WTC11 (cell line): Measurements from ENCODE around the gene NEK8. TPM values are rescaled to one million over a fixed set of nuclear protein-coding genes. Genes with fewer than 3 reads are reported as not detected.

Source experiments
- ATAC-seq: fragments of 200-7000 bp; cut with Tn5 transposase; 2 replicates; pipeline ENCODE4 v1.10.0; 2021; ENCODE audit warnings: mild to moderate bottlenecking, moderate library complexity
- CTCF ChIA-PET: fragments of 300-600 bp; sonication (Branson Sonifier 250); formaldehyde crosslinking; loops from one replicate; lab custom pipeline; 2021; ENCODE audit warnings: antibody characterized with exemption; lab: Charles Lee
- POLR2A ChIA-PET: fragments of 350-600 bp; sonication (Branson Sonifier 250); formaldehyde crosslinking; loops from one replicate; lab custom pipeline; 2021; ENCODE audit warnings: antibody characterized with exemption; lab: Charles Lee
- DNase-seq: peaks from one replicate; pipeline ENCODE4 v3.0.0; 2021; ENCODE audit warnings: low spot score
- H3K27ac Mint-ChIP-seq: 2 replicates; pipeline ENCODE4 v1.8.0; 2021; ENCODE audit warnings: mixed read lengths
- H3K27me3 Mint-ChIP-seq: 2 replicates; pipeline ENCODE4 v1.8.0; 2021; ENCODE audit warnings: low read depth, mild to moderate bottlenecking, moderate library complexity, mixed read lengths
- H3K36me3 Mint-ChIP-seq: 2 replicates; pipeline ENCODE4 v1.8.0; 2021; ENCODE audit warnings: mixed read lengths
- H3K4me1 Mint-ChIP-seq: 2 replicates; pipeline ENCODE4 v1.8.0; 2022; ENCODE audit warnings: mixed read lengths
- H3K4me3 Mint-ChIP-seq: 2 replicates; pipeline ENCODE4 v1.8.0; 2021; ENCODE audit warnings: mild to moderate bottlenecking, moderate library complexity, mixed read lengths
- H3K9me3 Mint-ChIP-seq: 2 replicates; pipeline ENCODE4 v1.8.0; 2021; ENCODE audit warnings: mixed read lengths
- ATF1 ChIP-seq: sonication (generic); formaldehyde crosslinking; IDR thresholded peaks from 2 replicates; pipeline ENCODE4 v1.8.1; 2023; ENCODE audit warnings: mild to moderate bottlenecking, moderate library complexity, missing genetic modification reagents
- ATF3 ChIP-seq: sonication (generic); formaldehyde crosslinking; conservative IDR thresholded peaks from 2 replicates; pipeline ENCODE4 v1.8.1; 2022; ENCODE audit warnings: mild to moderate bottlenecking, missing genetic modification reagents
- E2F1 ChIP-seq: sonication (generic); formaldehyde crosslinking; IDR thresholded peaks from 2 replicates; pipeline ENCODE4 v1.8.0; 2022; ENCODE audit warnings: mild to moderate bottlenecking, missing genetic modification reagents
- E2F4 ChIP-seq: sonication (generic); formaldehyde crosslinking; IDR thresholded peaks from 2 replicates; pipeline ENCODE4 v1.8.1; 2022; ENCODE audit warnings: low read depth, mild to moderate bottlenecking, moderate library complexity, missing genetic modification reagents, borderline replicate concordance
- ERG ChIP-seq: fragments of 250-450 bp; sonication (Bioruptor Pico); IDR thresholded peaks from 2 replicates; pipeline ENCODE4 v1.8.0; 2021; ENCODE audit warnings: mild to moderate bottlenecking
- FOXJ3 ChIP-seq: sonication (generic); formaldehyde crosslinking; IDR thresholded peaks from 2 replicates; pipeline ENCODE4 v1.9.0; 2021; ENCODE audit warnings: missing genetic modification reagents, mild to moderate bottlenecking, borderline replicate concordance
- FOXK1 ChIP-seq: sonication (generic); formaldehyde crosslinking; IDR thresholded peaks from 2 replicates; pipeline ENCODE4 v1.8.0; 2022; ENCODE audit warnings: mild to moderate bottlenecking, moderate library complexity, missing genetic modification reagents
- FOXP1 ChIP-seq: sonication (generic); formaldehyde crosslinking; IDR thresholded peaks from 2 replicates; pipeline ENCODE4 v1.8.0; 2022; ENCODE audit warnings: missing genetic modification reagents, mild to moderate bottlenecking, moderate library complexity, borderline replicate concordance
- FOXP4 ChIP-seq: sonication (generic); formaldehyde crosslinking; IDR thresholded peaks from 2 replicates; pipeline ENCODE4 v1.8.0; 2022; ENCODE audit warnings: mild to moderate bottlenecking, missing genetic modification reagents
- IRF1 ChIP-seq: sonication (generic); formaldehyde crosslinking; IDR thresholded peaks from 2 replicates; pipeline ENCODE4 v1.8.0; 2023; ENCODE audit warnings: missing genetic modification reagents
- NFATC4 ChIP-seq: fragments of 250-450 bp; sonication (Bioruptor Pico); IDR thresholded peaks from 2 replicates; pipeline ENCODE4 v1.9.0; 2021; ENCODE audit warnings: mild to moderate bottlenecking
- NFYB ChIP-seq: sonication (generic); formaldehyde crosslinking; conservative IDR thresholded peaks from 2 replicates; pipeline ENCODE4 v1.8.0; 2022; ENCODE audit warnings: low read depth, missing genetic modification reagents
- PREB ChIP-seq: sonication (generic); formaldehyde crosslinking; IDR thresholded peaks from 2 replicates; pipeline ENCODE4 v1.8.1; 2022; ENCODE audit warnings: mild to moderate bottlenecking, missing genetic modification reagents, moderate library complexity, borderline replicate concordance
- PRRX2 ChIP-seq: fragments of 250-450 bp; sonication (Bioruptor Pico); IDR thresholded peaks from 2 replicates; pipeline ENCODE4 v1.8.0; 2021; ENCODE audit warnings: mild to moderate bottlenecking
- SMAD3 ChIP-seq: sonication (generic); formaldehyde crosslinking; IDR thresholded peaks from 2 replicates; pipeline ENCODE4 v1.8.0; 2022; ENCODE audit warnings: missing genetic modification reagents, mild to moderate bottlenecking, borderline replicate concordance
- SOX15 ChIP-seq: fragments of 250-450 bp; sonication (Bioruptor Pico); IDR thresholded peaks from 2 replicates; pipeline ENCODE4 v1.9.0; 2021; ENCODE audit warnings: mild to moderate bottlenecking
- USF1 ChIP-seq: sonication (generic); formaldehyde crosslinking; IDR thresholded peaks from 2 replicates; pipeline ENCODE4 v1.8.0; 2022; ENCODE audit warnings: mild to moderate bottlenecking, missing genetic modification reagents
- ZMAT4 ChIP-seq: fragments of 250-450 bp; sonication (Bioruptor Pico); IDR thresholded peaks from 2 replicates; pipeline ENCODE4 v1.9.0; 2021; ENCODE audit warnings: mild to moderate bottlenecking
- ZNF232 ChIP-seq: sonication (generic); formaldehyde crosslinking; IDR thresholded peaks from 2 replicates; pipeline ENCODE4 v1.8.0; 2022; ENCODE audit warnings: mild to moderate bottlenecking, missing genetic modification reagents
- ZNF396 ChIP-seq: fragments of 250-450 bp; sonication (Bioruptor Pico); IDR thresholded peaks from 2 replicates; pipeline ENCODE4 v1.8.0; 2021; ENCODE audit warnings: mild to moderate bottlenecking, moderate library complexity, borderline replicate concordance
- ZNF416 ChIP-seq: fragments of 250-450 bp; sonication (Bioruptor Pico); IDR thresholded peaks from 2 replicates; pipeline ENCODE4 v1.9.0; 2021; ENCODE audit warnings: mild to moderate bottlenecking, inconsistent platforms
- total RNA-seq: library from RNA; stranded (reverse); gene quantifications from 3 replicates; pipeline ENCODE4 v1.2.3, GENCODE V29; 2021

The NEK8 gene
- total RNA-seq, 1 experiment from 2014 or later: 25.0 TPM

- no peak for TF ChIP-seq E2F4 (CRISPR knock-in tag)
- no peak for TF ChIP-seq ZNF232 (CRISPR knock-in tag)
- no peak for TF ChIP-seq IRF1 (CRISPR knock-in tag)
Measured at GRCh38 chr17:28773736-28774135, 45.1 kb downstream of the NEK8 start (continued).

GRCh38 chr17:28774206-28774605 is 45.6 kb downstream of the NEK8 start:
- no peaks in the 10 kb centered on the region for H3K27me3 Mint-ChIP-seq
- peak overlapping the region; percentile 76 for H3K27ac Mint-ChIP-seq
- H3K4me3 Mint-ChIP-seq: no peak overlapping the region
- TF ChIP-seq NFATC4 (CRISPR knock-in tag) (no peak), PRRX2 (CRISPR knock-in tag) (no peak), SMAD3 (CRISPR knock-in tag) (no peak), SOX15 (no peak), USF1 (no peak), ATF3 (CRISPR knock-in tag) (no peak), ZNF396 (CRISPR knock-in tag) (no peak), FOXP1 (CRISPR knock-in tag) (no peak), ZMAT4 (no peak), PREB (CRISPR knock-in tag) (no peak), ZNF416 (no peak), ATF1 (CRISPR knock-in tag) (no peak), FOXJ3 (CRISPR knock-in tag) (no peak), ERG (CRISPR knock-in tag) (no peak), FOXP4 (no peak), E2F1 (CRISPR knock-in tag) (no peak), NFYB (no peak), FOXK1 (CRISPR knock-in tag) (no peak)
- H3K4me1 Mint-ChIP-seq: peaks cover 37% of the 10 kb centered on the region
- ChIA-PET POLR2A (interaction anchor here (0.6 kb wide), 1 partner anchor 421 kb away, joined by 4 read pairs; no protein-coding TSS in a partner anchor), CTCF (interaction anchor here (0.6 to 6.8 kb wide), 10 partner anchors 11 to 343 kb away, joined by 3 to 99 read pairs (median 4); no protein-coding TSS in a partner anchor)
- no peaks in the 10 kb centered on the region for H3K9me3 Mint-ChIP-seq
- peaks cover 15% of the 10 kb centered on the region for H3K36me3 Mint-ChIP-seq
- ATAC-seq: no peak
- DNase-seq: no peak
